T-cell (primary cell): ENCODE data around the gene MAPK11. TPM values are rescaled to one million over a fixed set of nuclear protein-coding genes. Genes with fewer than 3 reads are reported as not detected.

Source experiments
- ATAC-seq, 4 experiments: fragments of 200-7000 bp in 3 of 4; fragments of 150-1000 bp in 1 of 4; cut with Tn5 transposase; replicated peaks in 1 of 4; 1 replicate in 3 of 4; 2 replicates in 1 of 4; pipeline ENCODE4 v1.10.0; 2021; ENCODE audit warnings: moderate library complexity in 3 of 4, mild to moderate bottlenecking in 2 of 4, moderate number of reproducible peaks in 1 of 4
- CTCF ChIA-PET, 2 donors: fragments of 300-600 bp; sonication (Branson Sonifier 250); formaldehyde crosslinking; loops; one replicate each; lab custom pipeline; 2022; ENCODE audit warnings: antibody characterized with exemption in 2 of 2; lab: Charles Lee
- POLR2A ChIA-PET, 2 donors: fragments of 300-600 bp; sonication (Branson Sonifier 250); formaldehyde crosslinking; loops; one replicate each; lab custom pipeline; 2022; ENCODE audit warnings: antibody characterized with exemption in 2 of 2; lab: Charles Lee
- DNase-seq, 35 experiments: peaks; one replicate each; pipeline versions ENCODE4 v3.0.0 to v3.0.0-alpha.2; 2013 to 2023
- H3K27ac ChIP-seq: one replicate; pipeline ENCODE4 v1.5.1; 2013; ENCODE audit warnings: low read length
- H3K27me3 ChIP-seq, 2 experiments: replicated peaks in 1 of 2; 1 replicate in 1 of 2; 2 replicates in 1 of 2; pipeline versions ENCODE4 v1.6.1 to v1.7.0; 2013; ENCODE audit warnings: low read length in 1 of 2, mixed read lengths in 1 of 2; ENCODE audit not compliant: control insufficient read depth in 2 of 2, insufficient read depth in 2 of 2; ENCODE audit errors: extremely low read depth in 1 of 2
- H3K36me3 ChIP-seq, 2 donors: 1 replicate in 1 of 2; 2 replicates in 1 of 2; pipeline versions ENCODE4 v1.6.1 to v1.7.0; 2013; ENCODE audit warnings: low read length in 1 of 2; ENCODE audit not compliant: control insufficient read depth in 2 of 2, insufficient read depth in 1 of 2; ENCODE audit errors: extremely low read depth in 1 of 2
- H3K4me1 ChIP-seq, 2 experiments: 1 replicate in 1 of 2; 2 replicates in 1 of 2; pipeline versions ENCODE4 v1.6.1 to v1.7.0; 2013; ENCODE audit warnings: low read length in 2 of 2, mixed read lengths in 1 of 2; ENCODE audit not compliant: insufficient read depth in 2 of 2, control insufficient read depth in 1 of 2; ENCODE audit errors: extremely low read depth in 1 of 2
- H3K4me3 ChIP-seq, 2 donors: 1 replicate in 1 of 2; 2 replicates in 1 of 2; pipeline versions ENCODE4 v1.5.1 to v1.7.0; 2013; ENCODE audit warnings: mild to moderate bottlenecking in 2 of 2, low read length in 1 of 2, moderate library complexity in 1 of 2; ENCODE audit not compliant: control insufficient read depth in 1 of 2; ENCODE audit errors: extremely low read depth in 1 of 2
- H3K9me3 ChIP-seq: 2 replicates; pipeline ENCODE4 v1.7.0; 2013
- H3K27ac Mint-ChIP-seq, 2 donors: one replicate each; pipeline ENCODE4 v1.8.0; 2020 to 2021; ENCODE audit warnings: mild to moderate bottlenecking in 2 of 2, mixed read lengths in 2 of 2
- H3K27me3 Mint-ChIP-seq, 2 donors: one replicate each; pipeline ENCODE4 v1.8.0; 2021 to 2022; ENCODE audit warnings: mixed read lengths in 2 of 2
- H3K36me3 Mint-ChIP-seq: one replicate; pipeline ENCODE4 v1.8.0; 2021; ENCODE audit warnings: mixed read lengths
- H3K4me1 Mint-ChIP-seq, 3 donors: one replicate each; pipeline ENCODE4 v1.8.0; 2020 to 2022; ENCODE audit warnings: mixed read lengths in 3 of 3, mild to moderate bottlenecking in 1 of 3
- H3K4me3 Mint-ChIP-seq, 3 donors: one replicate each; pipeline ENCODE4 v1.8.0; 2020 to 2022; ENCODE audit warnings: mild to moderate bottlenecking in 3 of 3, mixed read lengths in 3 of 3, moderate library complexity in 3 of 3
- H3K9me3 Mint-ChIP-seq, 3 donors: one replicate each; pipeline ENCODE4 v1.8.0; 2020 to 2022; ENCODE audit warnings: mixed read lengths in 3 of 3
- WGBS: methylation state at CpG from one replicate; pipeline ENCODE4 v1.1.5; 2013; ENCODE audit warnings: missing lambda C conversion rate; ENCODE audit not compliant: insufficient coverage; 5-methylcytosine and 5-hydroxymethylcytosine counted together
- total RNA-seq, 35 experiments: library from RNA in 6 of 35; stranded (reverse) in 6 of 35; fragments of 120-200 nt in 1 of 35; gene quantifications; one replicate each; pipeline versions ENCODE4 v1.2.1 to v1.2.4 and lab custom pipeline; 2013 to 2026

Gene MAPK11
- total RNA-seq, 5 donors from 2014 or later (not counting 1 experiment from before 2014, with no cell fraction given): 3.5 to 8.9 (median 5.6) TPM

GRCh38 chr22:50297510-50298265, 27.5 kb upstream of the MAPK11 start:
- no peak overlapping the region for H3K27ac Mint-ChIP-seq
- H3K4me3 Mint-ChIP-seq: no peak overlapping the region
- H3K27me3 ChIP-seq: peaks cover 0 to 57% of the 10 kb centered on the region in 2 experiments
- H3K4me3 ChIP-seq: no peak overlapping the region
- H3K36me3 Mint-ChIP-seq: no peaks in the 10 kb centered on the region
- ChIA-PET CTCF (no interaction called here), POLR2A (no interaction called here)
- H3K4me1 ChIP-seq: peaks cover 0 to 13% of the 10 kb centered on the region in 2 experiments
- DNase-seq (no peak), ATAC-seq (no peak)
- peaks cover 12 to 25% of the 10 kb centered on the region in 2 donors for H3K27me3 Mint-ChIP-seq
- no peaks in the 10 kb centered on the region for H3K36me3 ChIP-seq
- H3K27ac ChIP-seq: no peak overlapping the region
- 91% methylated on average over 10 of the region's 20 CpGs for WGBS
- no peaks in the 10 kb centered on the region for H3K9me3 ChIP-seq
- no peaks in the 10 kb centered on the region for H3K9me3 Mint-ChIP-seq
- peaks cover 3 to 4% (median 4%) of the 10 kb centered on the region in 3 donors for H3K4me1 Mint-ChIP-seq

GRCh38 chr22:50296658-50297490, 26.7 kb upstream of the MAPK11 start:
- no peak overlapping the region for H3K4me3 Mint-ChIP-seq
- peaks cover 6% of the 10 kb centered on the region in 3 donors for H3K4me1 Mint-ChIP-seq
- POLR2A ChIA-PET: no interaction called here
- DNase-seq (no peak), ATAC-seq (no peak)
- Histone ChIP-seq H3K4me1 (peaks cover 0 to 19% of the 10 kb centered on the region in 2 experiments), H3K27me3 (peaks cover 0 to 59% of the 10 kb centered on the region in 2 experiments), H3K4me3 (no peak overlapping the region), H3K36me3 (no peaks in the 10 kb centered on the region), H3K9me3 (no peaks in the 10 kb centered on the region), H3K27ac (no peak overlapping the region)
- H3K27ac Mint-ChIP-seq: no peak overlapping the region
- H3K27me3 Mint-ChIP-seq: peaks cover 16 to 31% of the 10 kb centered on the region in 2 donors
- no peaks in the 10 kb centered on the region for H3K9me3 Mint-ChIP-seq
- H3K36me3 Mint-ChIP-seq: no peaks in the 10 kb centered on the region
- WGBS: 88% methylated on average over 24 of the region's 29 CpGs
- CTCF ChIA-PET: no interaction called here

GRCh38 chr22:50294319-50294656, 24.1 kb upstream of the MAPK11 start:
- Mint-ChIP-seq H3K27me3 (peaks cover 23 to 33% of the 10 kb centered on the region in 2 donors), H3K27ac (no peak overlapping the region), H3K36me3 (no peaks in the 10 kb centered on the region), H3K9me3 (no peaks in the 10 kb centered on the region), H3K4me1 (peaks cover 6% of the 10 kb centered on the region in 3 donors), H3K4me3 (peak overlapping the region in 1 of 3 donors; percentile 9)
- no peaks in the 10 kb centered on the region for H3K36me3 ChIP-seq
- H3K4me3 ChIP-seq: no peak overlapping the region
- DNase-seq (no peak), ATAC-seq (no peak)
- WGBS: 21% methylated on average over 3 of the region's 5 CpGs
- POLR2A ChIA-PET: no interaction called here
- H3K9me3 ChIP-seq: no peaks in the 10 kb centered on the region
- peaks cover 0 to 22% of the 10 kb centered on the region in 2 experiments for H3K4me1 ChIP-seq
- no peak overlapping the region for H3K27ac ChIP-seq
- CTCF ChIA-PET: no interaction called here
- peaks cover 0 to 69% of the 10 kb centered on the region in 2 experiments for H3K27me3 ChIP-seq

GRCh38 chr22:50293441-50294318, 23.5 kb upstream of the MAPK11 start:
- Histone ChIP-seq H3K4me3 (no peak overlapping the region), H3K27ac (no peak overlapping the region), H3K4me1 (peaks cover 0 to 22% of the 10 kb centered on the region in 2 experiments), H3K9me3 (no peaks in the 10 kb centered on the region), H3K27me3 (peaks cover 0 to 65% of the 10 kb centered on the region in 2 experiments), H3K36me3 (no peaks in the 10 kb centered on the region)
- ATAC-seq: peak; percentile 11 to 48 (median 28)
- no peaks in the 10 kb centered on the region for H3K9me3 Mint-ChIP-seq
- H3K27ac Mint-ChIP-seq: no peak overlapping the region
- CTCF ChIA-PET: no interaction called here
- POLR2A ChIA-PET: no interaction called here
- H3K4me1 Mint-ChIP-seq: peaks cover 6% of the 10 kb centered on the region in 3 donors
- WGBS: 27% methylated on average over 40 of the region's 42 CpGs
- peak overlapping the region in 1 of 3 donors; percentile 9 for H3K4me3 Mint-ChIP-seq
- H3K27me3 Mint-ChIP-seq: peaks cover 23 to 34% of the 10 kb centered on the region in 2 donors
- H3K36me3 Mint-ChIP-seq: no peaks in the 10 kb centered on the region
- DNase-seq: no peak

DNA sequence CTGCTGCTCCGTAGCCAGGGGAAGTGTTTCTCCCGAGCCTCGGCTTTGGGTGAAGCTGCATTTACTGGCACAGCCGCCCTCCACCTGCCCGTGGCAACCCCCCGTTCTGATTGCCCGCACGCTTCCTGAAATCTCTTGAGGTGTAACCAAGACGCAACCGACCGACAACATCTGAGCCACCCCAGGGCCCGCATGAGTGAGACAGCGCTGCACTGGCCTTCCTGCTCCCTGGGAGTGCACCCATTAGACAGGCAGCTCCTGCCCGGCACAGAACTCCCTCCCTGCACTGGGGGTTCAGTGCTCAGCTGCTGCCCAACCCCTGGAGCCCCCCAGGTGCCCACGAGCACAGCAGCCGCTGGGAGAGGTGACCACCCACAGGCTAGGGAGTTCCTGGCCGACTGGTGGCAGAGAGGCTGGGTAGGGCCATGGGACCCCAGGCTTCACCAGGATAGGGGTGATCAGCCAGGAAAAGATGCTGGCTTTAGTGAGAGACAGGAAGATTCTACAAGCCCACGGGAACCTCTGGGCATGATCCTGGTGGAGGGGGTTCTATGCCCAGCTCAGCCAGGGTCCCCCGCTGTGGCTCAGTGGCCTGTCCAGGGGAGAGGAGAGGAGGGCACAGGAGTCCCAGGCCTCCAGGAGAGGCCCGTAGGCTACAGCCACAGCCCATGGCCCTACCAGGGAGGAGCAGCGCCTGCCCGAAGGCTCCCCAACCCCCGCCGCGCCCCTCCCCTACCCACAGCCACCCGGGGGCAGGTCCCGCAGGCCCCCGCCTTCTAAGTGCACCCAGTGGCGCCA, 22.7 kb upstream of the MAPK11 start:
- peak overlapping the region; percentile 24 to 71 (median 28) for H3K4me3 Mint-ChIP-seq
- ChIA-PET CTCF (no interaction called here), POLR2A (no interaction called here)
- Histone ChIP-seq H3K4me3 (peak overlapping the region in 1 of 2 donors; percentile 18), H3K4me1 (peaks cover 0 to 22% of the 10 kb centered on the region in 2 experiments), H3K36me3 (no peaks in the 10 kb centered on the region), H3K27me3 (peaks cover 0 to 62% of the 10 kb centered on the region in 2 experiments), H3K9me3 (no peaks in the 10 kb centered on the region), H3K27ac (no peak overlapping the region)
- no peaks in the 10 kb centered on the region for H3K36me3 Mint-ChIP-seq
- H3K27me3 Mint-ChIP-seq: peaks cover 20 to 29% of the 10 kb centered on the region in 2 donors
- H3K4me1 Mint-ChIP-seq: peaks cover 6% of the 10 kb centered on the region in 3 donors
- WGBS: 18% methylated on average over 17 of the region's 29 CpGs
- no peaks in the 10 kb centered on the region for H3K9me3 Mint-ChIP-seq
- ATAC-seq (peak; percentile 24 to 49 (median 44)), DNase-seq (no peak)
- H3K27ac Mint-ChIP-seq: peak overlapping the region in 1 of 2 donors; percentile 19
